ENCODE data around the gene CYTH1.

Gene CYTH1

GRCh38 chr17:78641666-78642065 is 140.4 kb downstream of the CYTH1 start:
- DNase-seq, result no peak

GRCh38 chr17:78641243-78641642 is 140.8 kb downstream of the CYTH1 start:
- DNase-seq, result no peak

- DNase-seq, result no peak
Measured at GRCh38 chr17:78640700-78641099, 141.4 kb downstream of the CYTH1 start.

GRCh38 chr17:78637643-78638420 is 144.2 kb downstream of the CYTH1 start:
- no peak for DNase-seq

- no peak for DNase-seq
Measured at GRCh38 chr17:78637146-78637545, 144.9 kb downstream of the CYTH1 start.

GRCh38 chr17:78634154-78634553 is 147.9 kb downstream of the CYTH1 start:
- no peak for DNase-seq

GRCh38 chr17:78629436-78629995 is 152.6 kb downstream of the CYTH1 start:
- no peak for DNase-seq

- no peak for DNase-seq
Measured at GRCh38 chr17:78628547-78629435, 153.3 kb downstream of the CYTH1 start.

GRCh38 chr17:78624324-78625151 is 157.5 kb downstream of the CYTH1 start:
- no peak for DNase-seq
